ELR (cell line): ENCODE results near the gene TTLL5.
"Not testable (repeated sequence)": the region's sequence is repeated elsewhere in the genome, so short reads cannot be mapped to it uniquely, and the experiment has no call there.

ENCODE experiments used
- DNase-seq: peaks from one replicate; pipeline ENCODE4 v3.0.0-alpha.2; 2015; ENCODE audit warnings: low read depth

TTLL5 gene

GRCh38 chr14:75648066-75648838 lies 12.8 kb upstream of the TTLL5 start:
- peak; percentile 93 for DNase-seq

GRCh38 chr14:75649337-75649736 lies 11.7 kb upstream of the TTLL5 start:
- no peak for DNase-seq

- DNase-seq: no peak
Measured at GRCh38 chr14:75649773-75650172, 11.3 kb upstream of the TTLL5 start.

GRCh38 chr14:75650253-75651058 lies 10.6 kb upstream of the TTLL5 start:
- DNase-seq: no peak

GRCh38 chr14:75653563-75653962 lies 7.5 kb upstream of the TTLL5 start:
- no peak for DNase-seq

- peak; percentile 72 for DNase-seq
Measured at GRCh38 chr14:75654127-75654732, 6.8 kb upstream of the TTLL5 start.

- no peak for DNase-seq
Measured at GRCh38 chr14:75655235-75655634, 5.8 kb upstream of the TTLL5 start.

GRCh38 chr14:75657331-75657730 lies 3.7 kb upstream of the TTLL5 start:
- DNase-seq: no peak

- DNase-seq: no peak
Measured at GRCh38 chr14:75658957-75659356, 2.1 kb upstream of the TTLL5 start.

- no peak for DNase-seq
Measured at GRCh38 chr14:75660238-75660629, 812 bp upstream of the TTLL5 start.

- DNase-seq: no peak
Measured at GRCh38 chr14:75661499-75661814, 411 bp downstream of the TTLL5 start.

- peak; percentile 74 for DNase-seq
Measured at GRCh38 chr14:75662966-75663365, 1.9 kb downstream of the TTLL5 start.

GRCh38 chr14:75667099-75667765 lies 6.2 kb downstream of the TTLL5 start:
- no peak for DNase-seq

GRCh38 chr14:75672605-75673192 lies 11.7 kb downstream of the TTLL5 start:
- no peak for DNase-seq

- no peak for DNase-seq
Measured at GRCh38 chr14:75673345-75674035, 12.4 kb downstream of the TTLL5 start.

GRCh38 chr14:75675265-75675960 lies 14.4 kb downstream of the TTLL5 start:
- DNase-seq: peak; percentile 19

GRCh38 chr14:75685910-75686309 lies 24.9 kb downstream of the TTLL5 start:
- DNase-seq: no peak

- peak; percentile 5 for DNase-seq
Measured at GRCh38 chr14:75689012-75689411, 28.0 kb downstream of the TTLL5 start.

- no peak for DNase-seq
Measured at GRCh38 chr14:75690010-75690409, 29.0 kb downstream of the TTLL5 start.

- DNase-seq: not testable (repeated sequence)
Measured at GRCh38 chr14:75695025-75695424, 34.0 kb downstream of the TTLL5 start.

GRCh38 chr14:75697386-75697785 lies 36.3 kb downstream of the TTLL5 start:
- DNase-seq: no peak
